Fibroblast of pulmonary artery (primary cell): Measurements from ENCODE around the gene HTR3E.

Source experiments
- DNase-seq: peaks from one replicate; pipeline ENCODE4 v3.0.0-alpha.2; 2010; ENCODE audit warnings: low read depth
- H3K4me3 ChIP-seq: replicated peaks from 2 replicates; pipeline ENCODE4 v1.5.1; 2011; ENCODE audit warnings: low read depth, mild to moderate bottlenecking, control low read depth, low read length, moderate library complexity
- TF ChIP-seq, protein P1 (sequence below): IDR thresholded peaks from 2 replicates; pipeline ENCODE4 v1.5.1; 2011; ENCODE audit warnings: mild to moderate bottlenecking, control low read depth, low read length, inconsistent platforms; ENCODE audit errors: missing control alignments

Gene HTR3E

DNA sequence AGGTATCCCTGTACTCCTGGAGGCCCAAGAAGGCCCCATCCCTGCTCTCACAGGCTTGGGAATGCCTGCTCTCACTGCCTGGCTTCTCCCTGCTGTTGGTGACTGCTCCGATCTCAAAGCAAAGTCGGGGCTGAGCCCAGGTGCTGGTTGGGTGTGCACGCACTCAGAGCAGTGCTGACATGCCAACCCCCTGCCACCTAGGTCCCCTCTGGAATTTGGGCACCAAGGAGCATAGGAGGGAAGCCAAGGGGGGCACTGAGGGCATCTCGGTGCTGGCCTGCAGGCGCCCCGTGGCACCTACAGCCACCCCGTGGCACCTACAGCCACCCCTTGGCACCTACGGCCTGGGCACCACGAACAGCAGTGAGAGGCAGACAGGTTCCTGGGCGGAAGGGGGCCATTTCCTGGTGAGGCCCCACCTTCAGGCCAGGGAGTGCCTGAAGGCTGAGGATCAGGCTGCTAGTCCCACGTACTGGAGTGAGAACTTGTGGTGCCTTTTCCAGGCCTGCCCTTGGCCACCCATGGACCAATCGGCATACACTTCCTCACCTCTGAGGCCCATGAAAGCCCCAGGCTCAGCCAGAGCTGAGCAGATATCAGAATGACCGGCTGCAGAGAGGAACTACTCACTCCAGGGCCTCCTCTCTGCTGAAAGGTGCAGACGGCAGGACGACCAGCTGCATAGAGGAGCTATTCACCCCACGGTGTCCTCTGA lies 15.6 kb upstream of the HTR3E start:
- no peak for DNase-seq
- H3K4me3 ChIP-seq: no peak overlapping the region
- TF ChIP-seq, protein P1, sequence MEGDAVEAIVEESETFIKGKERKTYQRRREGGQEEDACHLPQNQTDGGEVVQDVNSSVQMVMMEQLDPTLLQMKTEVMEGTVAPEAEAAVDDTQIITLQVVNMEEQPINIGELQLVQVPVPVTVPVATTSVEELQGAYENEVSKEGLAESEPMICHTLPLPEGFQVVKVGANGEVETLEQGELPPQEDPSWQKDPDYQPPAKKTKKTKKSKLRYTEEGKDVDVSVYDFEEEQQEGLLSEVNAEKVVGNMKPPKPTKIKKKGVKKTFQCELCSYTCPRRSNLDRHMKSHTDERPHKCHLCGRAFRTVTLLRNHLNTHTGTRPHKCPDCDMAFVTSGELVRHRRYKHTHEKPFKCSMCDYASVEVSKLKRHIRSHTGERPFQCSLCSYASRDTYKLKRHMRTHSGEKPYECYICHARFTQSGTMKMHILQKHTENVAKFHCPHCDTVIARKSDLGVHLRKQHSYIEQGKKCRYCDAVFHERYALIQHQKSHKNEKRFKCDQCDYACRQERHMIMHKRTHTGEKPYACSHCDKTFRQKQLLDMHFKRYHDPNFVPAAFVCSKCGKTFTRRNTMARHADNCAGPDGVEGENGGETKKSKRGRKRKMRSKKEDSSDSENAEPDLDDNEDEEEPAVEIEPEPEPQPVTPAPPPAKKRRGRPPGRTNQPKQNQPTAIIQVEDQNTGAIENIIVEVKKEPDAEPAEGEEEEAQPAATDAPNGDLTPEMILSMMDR: no peak

DNA sequence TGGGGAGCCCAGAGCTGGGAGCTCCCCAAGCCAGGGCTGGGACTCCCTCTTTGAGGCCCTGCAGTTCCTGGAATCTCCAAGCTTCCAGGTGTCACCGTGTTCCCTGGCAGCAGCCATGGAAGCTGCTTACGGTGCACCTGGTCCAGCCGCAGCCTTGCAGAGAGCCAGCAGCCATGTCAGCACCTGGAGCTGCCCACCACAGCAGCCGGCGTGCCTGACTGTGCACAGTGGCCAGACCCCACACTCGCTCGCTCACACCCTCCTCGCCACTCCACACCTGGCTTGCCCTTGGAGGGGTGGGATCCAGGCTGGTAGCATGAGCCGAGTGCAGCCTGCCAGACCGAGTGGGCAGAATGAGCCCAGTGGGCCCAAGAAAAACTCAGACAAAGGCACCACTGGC lies 14.8 kb upstream of the HTR3E start:
- no peak overlapping the region for H3K4me3 ChIP-seq
- TF ChIP-seq, protein P1: no peak
- DNase-seq: no peak

DNA sequence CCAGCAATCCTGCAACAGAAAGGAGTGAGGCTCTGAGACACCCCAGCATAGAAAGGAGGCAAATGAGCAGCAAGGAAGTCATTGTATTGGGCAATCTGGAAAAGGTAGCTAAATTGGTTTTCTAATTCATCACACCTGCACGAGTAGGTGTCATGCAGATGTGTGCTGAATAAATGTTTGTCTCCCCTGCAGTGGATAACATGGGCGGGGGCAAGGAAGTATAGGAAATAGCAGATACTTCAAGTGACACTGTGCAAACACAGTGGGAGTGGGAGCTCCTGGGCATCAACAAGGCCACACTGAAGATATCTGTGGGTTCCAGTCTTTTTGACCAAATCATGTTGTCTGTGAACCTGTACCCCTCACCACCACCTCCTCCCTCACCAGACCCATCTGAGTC lies 14.4 kb upstream of the HTR3E start:
- no peak overlapping the region for H3K4me3 ChIP-seq
- TF ChIP-seq, protein P1: no peak
- no peak for DNase-seq

DNA sequence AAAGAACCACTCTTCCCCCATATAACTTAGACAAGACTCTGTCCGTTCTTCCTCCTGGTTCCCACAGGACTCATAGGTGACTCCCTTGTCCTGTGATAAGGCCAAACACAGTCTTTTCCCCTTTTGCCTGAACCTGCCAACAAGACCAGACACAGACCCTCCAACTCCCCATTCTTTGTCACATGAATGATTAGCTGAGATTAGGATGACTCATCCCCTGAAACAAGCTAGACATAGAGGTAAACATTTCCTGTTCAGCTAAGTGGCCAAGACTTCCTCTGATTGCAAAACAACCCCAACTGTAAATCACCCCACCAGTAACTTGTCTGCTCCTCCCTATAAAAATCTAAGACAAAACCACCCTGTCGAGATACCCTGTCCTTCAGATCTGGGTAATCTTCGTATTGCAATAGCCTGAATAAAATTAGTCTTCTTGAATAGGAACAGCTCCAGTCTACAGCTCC lies 11.4 kb upstream of the HTR3E start:
- H3K4me3 ChIP-seq: no peak overlapping the region
- TF ChIP-seq, protein P1: no peak
- DNase-seq: peak; percentile 78

DNA sequence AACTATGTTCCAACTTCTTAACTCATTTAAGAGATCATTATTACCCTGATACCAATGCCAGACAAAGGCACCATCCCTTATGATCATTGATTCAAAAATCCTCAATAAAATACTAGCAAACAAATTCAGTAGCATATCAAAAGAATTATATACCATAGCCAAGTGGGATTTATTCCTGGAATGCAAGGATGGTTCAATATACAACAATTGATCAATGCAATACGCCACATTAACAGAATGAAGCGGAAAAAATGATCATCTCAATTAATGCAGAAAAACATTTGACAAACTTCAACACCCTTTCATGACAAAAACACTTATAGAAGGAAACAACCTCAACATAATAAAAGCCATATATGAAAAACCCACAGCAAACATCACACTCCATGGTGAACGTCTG lies 4.7 kb upstream of the HTR3E start:
- no peak overlapping the region for H3K4me3 ChIP-seq
- TF ChIP-seq, protein P1: no peak
- DNase-seq: no peak

DNA sequence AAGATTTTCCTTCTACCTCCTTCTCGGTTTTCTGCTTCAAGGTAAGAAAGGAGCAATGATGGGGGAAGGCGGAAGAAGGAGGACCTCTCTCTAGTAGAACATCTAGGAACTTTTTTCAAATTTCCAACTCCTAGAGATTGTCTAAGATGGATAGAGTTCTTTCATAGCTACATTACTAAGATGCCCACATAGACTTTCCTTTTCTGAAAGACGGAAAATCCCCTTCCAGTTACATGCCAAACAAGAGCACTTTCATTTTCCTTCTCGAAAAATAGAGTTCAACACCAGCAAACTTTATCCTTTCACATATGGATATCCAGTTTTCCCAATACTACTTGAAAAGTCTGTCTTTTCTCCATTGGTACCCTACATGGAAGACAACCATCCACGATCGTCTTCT lies 692 bp downstream of the HTR3E start:
- TF ChIP-seq, protein P1: no peak

More for the DNA sequence above, 692 bp downstream of the HTR3E start:
- no peak overlapping the region for H3K4me3 ChIP-seq
- no peak for DNase-seq
